HCT116 (cell line): ENCODE measurements around the gene SDF2. TPM values are rescaled to one million over a fixed set of nuclear protein-coding genes. Genes with fewer than 3 reads are reported as not detected.

ENCODE experiments used
- ATAC-seq: fragments of 200-7000 bp; cut with Tn5 transposase; 2 replicates; pipeline ENCODE4 v1.9.1; 2020; ENCODE audit warnings: mild to moderate bottlenecking, moderate library complexity
- BruUV-seq: library from RNA; stranded (reverse); fragments of 400-500 nt; replicated peaks from 2 replicates; lab custom pipeline; 2021; lab: Mats Ljungman, UMichigan
- CTCF ChIA-PET: fragments of 300-600 bp; sonication (Branson Sonifier 250); formaldehyde crosslinking; loops from one replicate; lab custom pipeline; 2021; ENCODE audit warnings: antibody characterized with exemption; lab: Charles Lee
- POLR2A ChIA-PET: fragments of 300-600, 350-600 bp; sonication (Branson Sonifier 250); formaldehyde crosslinking; loops from one replicate; lab custom pipeline; 2021; ENCODE audit warnings: antibody characterized with exemption; lab: Charles Lee
- RAD21 ChIA-PET, 2 experiments: fragments of 300-600 bp; sonication (Branson Sonifier 250); formaldehyde crosslinking; loops; one replicate each; lab custom pipeline; 2023; ENCODE audit warnings: low total read pairs in 2 of 2; ENCODE audit not compliant: uncharacterized antibody in 2 of 2, unreplicated experiment in 2 of 2, low non-redundant PET in 1 of 2; lab: Charles Lee
- DNase-seq: peaks from one replicate; pipeline ENCODE4 v3.0.0-alpha.2; 2010; ENCODE audit warnings: low read depth, low spot score
- H2AFZ ChIP-seq: fragments of 200-600 bp; shearing (Covaris generic), sonication (generic); 2 replicates; pipeline ENCODE4 v1.6.1; 2017; ENCODE audit warnings: low read depth, mixed run types, mixed read lengths, antibody characterized with exemption, low read length; ENCODE audit not compliant: poor library complexity, severe bottlenecking
- H3K27ac ChIP-seq: 2 replicates; pipeline ENCODE4 v1.5.1; 2012; ENCODE audit warnings: low read depth, low read length
- H3K27me3 ChIP-seq: fragments of 200-600 bp; sonication (generic); 2 replicates; pipeline ENCODE4 v1.6.1; 2016; ENCODE audit warnings: mixed run types, low read length, mixed read lengths; ENCODE audit not compliant: insufficient read depth
- H3K36me3 ChIP-seq, 2 experiments: fragments of 200-500 bp in 1 of 2; fragments of 200-600 bp in 1 of 2; sonication (Bioruptor generic) in 1 of 2; sonication (generic) in 1 of 2; 2 replicates each; pipeline versions ENCODE4 v1.5.1 to v1.6.1; 2014 to 2016; ENCODE audit warnings: low read length in 2 of 2, inconsistent platforms in 1 of 2, mixed read lengths in 1 of 2, mixed run types in 1 of 2; ENCODE audit not compliant: insufficient read depth in 2 of 2, control insufficient read depth in 1 of 2
- H3K4me1 ChIP-seq, 2 experiments: fragments of 200-600 bp in 1 of 2; sonication (generic) in 1 of 2; 2 replicates each; pipeline versions ENCODE4 v1.5.1 to v1.6.1; 2012 to 2017; ENCODE audit warnings: low read length in 2 of 2, inconsistent platforms in 1 of 2, mild to moderate bottlenecking in 1 of 2, mixed read lengths in 1 of 2, mixed run types in 1 of 2, moderate library complexity in 1 of 2; ENCODE audit not compliant: insufficient read depth in 2 of 2, control insufficient read depth in 1 of 2
- H3K4me2 ChIP-seq: fragments of 200-600 bp; sonication (generic); 2 replicates; pipeline ENCODE4 v1.6.1; 2017; ENCODE audit warnings: mixed run types, low read length, mixed read lengths
- H3K4me3 ChIP-seq, 2 experiments: fragments of 200-600 bp in 1 of 2; sonication (generic) in 1 of 2; replicated peaks in 1 of 2; 2 replicates each; pipeline ENCODE4 v1.5.1; 2011 to 2016; ENCODE audit warnings: low read length in 2 of 2, control low read depth in 1 of 2, low read depth in 1 of 2, mild to moderate bottlenecking in 1 of 2, mixed read lengths in 1 of 2, mixed run types in 1 of 2
- H3K79me2 ChIP-seq: fragments of 200-600 bp; sonication (generic); 2 replicates; pipeline ENCODE4 v1.6.1; 2017; ENCODE audit warnings: mild to moderate bottlenecking, mixed run types, low read length, moderate library complexity, mixed read lengths; ENCODE audit not compliant: insufficient read depth
- H3K9ac ChIP-seq: fragments of 200-600 bp; sonication (generic); 2 replicates; pipeline ENCODE4 v1.6.1; 2016; ENCODE audit warnings: low read length, mixed read lengths
- H3K9me2 ChIP-seq: fragments of 200-600 bp; sonication (generic), shearing (Covaris generic); 2 replicates; pipeline ENCODE4 v1.6.1; 2017; ENCODE audit warnings: mixed run types, mild to moderate bottlenecking, moderate library complexity; ENCODE audit not compliant: insufficient read depth
- H3K9me3 ChIP-seq, 2 experiments: fragments of 200-500 bp in 1 of 2; fragments of 200-600 bp in 1 of 2; sonication (Bioruptor generic) in 1 of 2; sonication (generic) in 1 of 2; 2 replicates each; pipeline ENCODE4 v1.6.1; 2014 to 2017; ENCODE audit warnings: low read length in 2 of 2, mixed read lengths in 2 of 2, inconsistent platforms in 1 of 2, low read depth in 1 of 2, mild to moderate bottlenecking in 1 of 2, mixed run types in 1 of 2, moderate library complexity in 1 of 2; ENCODE audit not compliant: control insufficient read depth in 1 of 2, insufficient read depth in 1 of 2
- H4K20me1 ChIP-seq: fragments of 200-600 bp; sonication (generic), shearing (Covaris generic); 2 replicates; pipeline ENCODE4 v1.6.1; 2017; ENCODE audit warnings: mixed run types, mild to moderate bottlenecking, moderate library complexity; ENCODE audit not compliant: insufficient read depth
- ATF3 ChIP-seq: IDR thresholded peaks from 2 replicates; pipeline ENCODE4 v1.6.1; 2012
- CEBPB ChIP-seq: IDR thresholded peaks from 2 replicates; pipeline ENCODE4 v1.6.1; 2012; ENCODE audit warnings: low read depth
- EGR1 ChIP-seq: IDR thresholded peaks from 2 replicates; pipeline ENCODE4 v1.6.1; 2012; ENCODE audit warnings: low read depth
- ELF1 ChIP-seq: IDR thresholded peaks from 2 replicates; pipeline ENCODE4 v1.6.1; 2012; ENCODE audit warnings: low read depth, borderline replicate concordance
- EZH2 ChIP-seq: fragments of 200-600 bp; sonication (generic); IDR thresholded peaks from 2 replicates; pipeline ENCODE4 v1.6.1; 2017; ENCODE audit warnings: antibody characterized with exemption, mixed run types
- EZH2phosphoT487 ChIP-seq: fragments of 200-600 bp; IDR thresholded peaks from 2 replicates; pipeline ENCODE4 v1.6.1; 2018; ENCODE audit warnings: antibody characterized with exemption, borderline replicate concordance
- FOSL1 ChIP-seq: IDR thresholded peaks from 2 replicates; pipeline ENCODE4 v1.6.1; 2012; ENCODE audit warnings: low read depth
- JUND ChIP-seq: IDR thresholded peaks from 2 replicates; pipeline ENCODE4 v1.6.1; 2012
- POLR2A ChIP-seq: IDR thresholded peaks from 2 replicates; pipeline ENCODE4 v1.7.0; 2011; ENCODE audit warnings: borderline replicate concordance; ENCODE audit not compliant: insufficient read depth, insufficient read length; ENCODE audit errors: extremely low read depth
- POLR2AphosphoS5 ChIP-seq: IDR thresholded peaks from 2 replicates; pipeline ENCODE4 v1.6.1; 2011; ENCODE audit warnings: mild to moderate bottlenecking, low read depth, low read length, moderate library complexity
- RAD21 ChIP-seq: IDR thresholded peaks from 2 replicates; pipeline ENCODE4 v1.6.1; 2012; ENCODE audit warnings: low read depth, mild to moderate bottlenecking
- SRF ChIP-seq: IDR thresholded peaks from 2 replicates; pipeline ENCODE4 v1.6.1; 2012; ENCODE audit warnings: low read depth
- TCF7L2 ChIP-seq: IDR thresholded peaks from 2 replicates; pipeline ENCODE4 v1.7.0; 2011; ENCODE audit warnings: borderline replicate concordance, inconsistent platforms; ENCODE audit not compliant: insufficient read depth, insufficient read length; ENCODE audit errors: extremely low read depth
- YY1 ChIP-seq: IDR thresholded peaks from 2 replicates; pipeline ENCODE4 v1.6.1; 2011; ENCODE audit warnings: low read length, low read depth, moderate library complexity, mild to moderate bottlenecking; ENCODE audit not compliant: insufficient replicate concordance; ENCODE audit errors: extremely low read depth
- ZBTB33 ChIP-seq: IDR thresholded peaks from 2 replicates; pipeline ENCODE4 v1.6.1; 2011; ENCODE audit warnings: mild to moderate bottlenecking, low read length, moderate library complexity; ENCODE audit not compliant: insufficient replicate concordance; ENCODE audit errors: extremely low read depth
- ZFX ChIP-seq: fragments of 450-650 bp; IDR thresholded peaks from 2 replicates; pipeline ENCODE4 v1.6.1; 2017
- ZNF274 ChIP-seq: fragments of 200-500 bp; sonication (Bioruptor generic); IDR thresholded peaks from 2 replicates; pipeline ENCODE4 v1.6.1; 2014; ENCODE audit warnings: mild to moderate bottlenecking, low read depth, low read length, inconsistent platforms
- intact Hi-C: fragments of 100-400 bp; cut with micrococcal nuclease; formaldehyde crosslinking; loops from 2 replicates; pipeline ENCODE4 v1.10.0; 2022
- total RNA-seq: library from RNA; stranded (reverse); gene quantifications from one replicate; pipeline ENCODE4 v1.2.1, GENCODE V29; 2021; ENCODE audit not compliant: unreplicated experiment
- TF ChIP-seq, protein P1 (sequence below): IDR thresholded peaks from 2 replicates; pipeline ENCODE4 v1.6.1; 2012; ENCODE audit warnings: low read depth
- TF ChIP-seq, protein P2 (sequence below), 3 experiments: fragments of 200-600 bp in 1 of 3; sonication (generic) in 1 of 3; IDR thresholded peaks in 2 of 3; conservative IDR thresholded peaks in 1 of 3; 2 replicates each; pipeline ENCODE4 v1.5.1; 2012 to 2017; ENCODE audit warnings: low read depth in 2 of 3, low read length in 2 of 3, antibody characterized with exemption in 1 of 3, borderline replicate concordance in 1 of 3, control low read depth in 1 of 3, mild to moderate bottlenecking in 1 of 3, mixed read lengths in 1 of 3, mixed run types in 1 of 3, moderate library complexity in 1 of 3; ENCODE audit not compliant: insufficient read depth in 1 of 3

Gene SDF2
- total RNA-seq, 1 experiment from 2014 or later, result 41.3 TPM

GRCh38 chr17:28675490-28675889 is 13.8 kb upstream of the SDF2 start:
- Histone ChIP-seq H3K4me3 (no peak overlapping the region), H3K9me3 (no peaks in the 10 kb centered on the region), H3K36me3 (peaks cover 67 to 69% of the 10 kb centered on the region in 2 experiments), H3K79me2 (peaks cover 10% of the 10 kb centered on the region; the same call in 1 of the 2 replicates), H3K4me2 (no peak overlapping the region), H3K27me3 (no peaks in the 10 kb centered on the region), H3K9me2 (no peaks in the 10 kb centered on the region), H3K27ac (no peak overlapping the region), H2AFZ (no peak overlapping the region), H3K9ac (no peak overlapping the region), H4K20me1 (no peaks in the 10 kb centered on the region), H3K4me1 (no peaks in the 10 kb centered on the region)
- CTCF ChIA-PET, result interaction anchor here (0.8 to 1.5 kb wide), 2 partner anchors 29 to 32 kb away, joined by 3 to 5 read pairs; no protein-coding TSS in a partner anchor
- POLR2A ChIA-PET, result no interaction called here
- no peak for ATAC-seq
- RAD21 ChIA-PET, result interaction anchor here in 1 of 2 experiments (0.7 kb wide), 1 partner anchor 234 kb away, joined by 3 read pairs; no protein-coding TSS in a partner anchor
- TF ChIP-seq FOSL1 (no peak), ZNF274 (no peak), ATF3 (no peak), ELF1 (no peak), ZBTB33 (no peak), CEBPB (no peak), ZFX (no peak), TCF7L2 (no peak), EGR1 (no peak), SRF (no peak), EZH2 (no peak), EZH2phosphoT487 (no peak), POLR2AphosphoS5 (no peak), JUND (no peak), RAD21 (no peak), POLR2A (no peak), YY1 (no peak)
- TF ChIP-seq, protein P1, sequence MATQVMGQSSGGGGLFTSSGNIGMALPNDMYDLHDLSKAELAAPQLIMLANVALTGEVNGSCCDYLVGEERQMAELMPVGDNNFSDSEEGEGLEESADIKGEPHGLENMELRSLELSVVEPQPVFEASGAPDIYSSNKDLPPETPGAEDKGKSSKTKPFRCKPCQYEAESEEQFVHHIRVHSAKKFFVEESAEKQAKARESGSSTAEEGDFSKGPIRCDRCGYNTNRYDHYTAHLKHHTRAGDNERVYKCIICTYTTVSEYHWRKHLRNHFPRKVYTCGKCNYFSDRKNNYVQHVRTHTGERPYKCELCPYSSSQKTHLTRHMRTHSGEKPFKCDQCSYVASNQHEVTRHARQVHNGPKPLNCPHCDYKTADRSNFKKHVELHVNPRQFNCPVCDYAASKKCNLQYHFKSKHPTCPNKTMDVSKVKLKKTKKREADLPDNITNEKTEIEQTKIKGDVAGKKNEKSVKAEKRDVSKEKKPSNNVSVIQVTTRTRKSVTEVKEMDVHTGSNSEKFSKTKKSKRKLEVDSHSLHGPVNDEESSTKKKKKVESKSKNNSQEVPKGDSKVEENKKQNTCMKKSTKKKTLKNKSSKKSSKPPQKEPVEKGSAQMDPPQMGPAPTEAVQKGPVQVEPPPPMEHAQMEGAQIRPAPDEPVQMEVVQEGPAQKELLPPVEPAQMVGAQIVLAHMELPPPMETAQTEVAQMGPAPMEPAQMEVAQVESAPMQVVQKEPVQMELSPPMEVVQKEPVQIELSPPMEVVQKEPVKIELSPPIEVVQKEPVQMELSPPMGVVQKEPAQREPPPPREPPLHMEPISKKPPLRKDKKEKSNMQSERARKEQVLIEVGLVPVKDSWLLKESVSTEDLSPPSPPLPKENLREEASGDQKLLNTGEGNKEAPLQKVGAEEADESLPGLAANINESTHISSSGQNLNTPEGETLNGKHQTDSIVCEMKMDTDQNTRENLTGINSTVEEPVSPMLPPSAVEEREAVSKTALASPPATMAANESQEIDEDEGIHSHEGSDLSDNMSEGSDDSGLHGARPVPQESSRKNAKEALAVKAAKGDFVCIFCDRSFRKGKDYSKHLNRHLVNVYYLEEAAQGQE, result no peak
- TF ChIP-seq, protein P2, sequence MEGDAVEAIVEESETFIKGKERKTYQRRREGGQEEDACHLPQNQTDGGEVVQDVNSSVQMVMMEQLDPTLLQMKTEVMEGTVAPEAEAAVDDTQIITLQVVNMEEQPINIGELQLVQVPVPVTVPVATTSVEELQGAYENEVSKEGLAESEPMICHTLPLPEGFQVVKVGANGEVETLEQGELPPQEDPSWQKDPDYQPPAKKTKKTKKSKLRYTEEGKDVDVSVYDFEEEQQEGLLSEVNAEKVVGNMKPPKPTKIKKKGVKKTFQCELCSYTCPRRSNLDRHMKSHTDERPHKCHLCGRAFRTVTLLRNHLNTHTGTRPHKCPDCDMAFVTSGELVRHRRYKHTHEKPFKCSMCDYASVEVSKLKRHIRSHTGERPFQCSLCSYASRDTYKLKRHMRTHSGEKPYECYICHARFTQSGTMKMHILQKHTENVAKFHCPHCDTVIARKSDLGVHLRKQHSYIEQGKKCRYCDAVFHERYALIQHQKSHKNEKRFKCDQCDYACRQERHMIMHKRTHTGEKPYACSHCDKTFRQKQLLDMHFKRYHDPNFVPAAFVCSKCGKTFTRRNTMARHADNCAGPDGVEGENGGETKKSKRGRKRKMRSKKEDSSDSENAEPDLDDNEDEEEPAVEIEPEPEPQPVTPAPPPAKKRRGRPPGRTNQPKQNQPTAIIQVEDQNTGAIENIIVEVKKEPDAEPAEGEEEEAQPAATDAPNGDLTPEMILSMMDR (IDR thresholded peaks at IDR 0.05 in 2 of 3, conservative IDR thresholded peaks at IDR 0.05 in 1 of 3; ENCODE audit: borderline replicate concordance in 1 of 3, insufficient read depth in 1 of 3, low read depth in 2 of 3, low read length in 2 of 3), result no peak
- DNase-seq, result no peak
- no TSS peak for BruUV-seq
- intact Hi-C loops, result loop anchor here (10.0 kb wide), 1 partner anchor 181 kb away; no protein-coding TSS in a partner anchor
